C4-2B (cell line): Measurements from ENCODE around the gene AK8.

Experiments
- ZFX ChIP-seq: fragments of 450-650 bp; IDR thresholded peaks from 2 replicates; pipeline ENCODE4 v1.6.1; 2017
- TF ChIP-seq, protein P1 (sequence below): fragments of 450-650 bp; conservative IDR thresholded peaks from 2 replicates; pipeline ENCODE4 v1.5.1; 2017; ENCODE audit warnings: mild to moderate bottlenecking

DNA sequence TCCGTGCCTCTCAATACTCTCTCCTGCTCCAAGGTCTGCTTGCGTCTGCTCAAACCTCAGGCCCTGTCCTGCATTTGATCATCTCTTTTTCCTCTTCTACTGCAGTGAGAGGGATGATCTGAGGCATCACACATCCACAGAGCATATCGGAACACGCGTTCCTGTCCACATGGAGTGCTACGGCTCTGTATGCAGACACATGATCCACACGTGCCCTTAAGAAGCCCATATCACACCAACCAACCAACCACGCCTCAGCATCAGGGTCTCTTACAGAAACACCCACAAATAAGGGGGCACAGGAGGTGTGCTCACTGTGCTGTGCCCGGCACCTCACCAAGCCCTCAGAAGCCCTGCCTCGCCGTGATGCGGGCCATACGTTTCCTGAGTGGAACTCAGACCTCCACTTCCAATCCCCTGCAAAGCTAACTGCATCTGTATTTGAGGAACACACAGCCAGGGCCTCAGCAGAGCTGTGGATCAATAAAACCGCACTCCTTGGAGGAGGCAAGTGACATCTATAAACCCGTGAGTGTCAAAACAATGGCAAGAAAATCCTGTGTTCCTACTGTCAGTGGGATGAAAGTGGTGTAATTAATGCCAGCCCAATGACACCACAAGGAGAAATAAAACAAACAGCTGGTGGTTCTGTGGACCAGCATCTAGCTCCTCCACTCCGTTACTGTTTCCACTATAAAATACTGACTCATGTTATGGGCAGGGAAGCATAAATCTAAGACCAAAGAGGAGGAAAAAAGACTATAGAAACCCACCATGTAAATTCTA, 40.4 kb downstream of the AK8 start:
- TF ChIP-seq, protein P1, sequence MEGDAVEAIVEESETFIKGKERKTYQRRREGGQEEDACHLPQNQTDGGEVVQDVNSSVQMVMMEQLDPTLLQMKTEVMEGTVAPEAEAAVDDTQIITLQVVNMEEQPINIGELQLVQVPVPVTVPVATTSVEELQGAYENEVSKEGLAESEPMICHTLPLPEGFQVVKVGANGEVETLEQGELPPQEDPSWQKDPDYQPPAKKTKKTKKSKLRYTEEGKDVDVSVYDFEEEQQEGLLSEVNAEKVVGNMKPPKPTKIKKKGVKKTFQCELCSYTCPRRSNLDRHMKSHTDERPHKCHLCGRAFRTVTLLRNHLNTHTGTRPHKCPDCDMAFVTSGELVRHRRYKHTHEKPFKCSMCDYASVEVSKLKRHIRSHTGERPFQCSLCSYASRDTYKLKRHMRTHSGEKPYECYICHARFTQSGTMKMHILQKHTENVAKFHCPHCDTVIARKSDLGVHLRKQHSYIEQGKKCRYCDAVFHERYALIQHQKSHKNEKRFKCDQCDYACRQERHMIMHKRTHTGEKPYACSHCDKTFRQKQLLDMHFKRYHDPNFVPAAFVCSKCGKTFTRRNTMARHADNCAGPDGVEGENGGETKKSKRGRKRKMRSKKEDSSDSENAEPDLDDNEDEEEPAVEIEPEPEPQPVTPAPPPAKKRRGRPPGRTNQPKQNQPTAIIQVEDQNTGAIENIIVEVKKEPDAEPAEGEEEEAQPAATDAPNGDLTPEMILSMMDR = no peak
- no peak for TF ChIP-seq ZFX
